HepG2 (cell line): Measurements from ENCODE around the gene ADCY6. TPM values are rescaled to one million over a fixed set of nuclear protein-coding genes. Genes with fewer than 3 reads are reported as not detected.
"Not testable (repeated sequence)": the region's sequence is repeated elsewhere in the genome, so short reads cannot be mapped to it uniquely, and the experiment has no call there.

Experiments
- ATAC-seq: fragments of 200-7000 bp; cut with Tn5 transposase; 3 replicates; pipeline ENCODE4 v1.9.1; 2020; ENCODE audit warnings: mild to moderate bottlenecking, moderate library complexity
- BruUV-seq: library from RNA; stranded (reverse); fragments of 400-500 nt; replicated peaks from 2 replicates; lab custom pipeline; 2021; lab: Mats Ljungman, UMichigan
- CTCF ChIA-PET: fragments of 300-600 bp; formaldehyde crosslinking; extraction: SDS; loops from one replicate; lab custom pipeline; 2021; ENCODE audit warnings: low total read pairs, inconsistent platforms, low intra/inter-chr PET ratio; lab: Yijun Ruan, JAX
- POLR2A ChIA-PET: fragments of 350-600 bp; sonication (Branson Sonifier 250); formaldehyde crosslinking; loops from one replicate; lab custom pipeline; 2020; ENCODE audit warnings: antibody characterized with exemption, inconsistent platforms; lab: Yijun Ruan, JAX
- DNase-seq: peaks from one replicate; pipeline ENCODE4 v3.0.0-alpha.2; 2015; ENCODE audit warnings: low spot score
- FAIRE-seq: peaks from 3 replicates; lab custom pipeline; 2011; peaks lifted over from hg19 to GRCh38; lab: Jason Lieb, UNC
- H2AFZ ChIP-seq: one replicate; pipeline ENCODE4 v1.6.1; 2011; ENCODE audit warnings: low read length, inconsistent platforms
- H3K27ac ChIP-seq: fragments of 300-600 bp; 3 replicates; pipeline ENCODE4 v1.8.0; 2011; ENCODE audit warnings: mixed run types, mild to moderate bottlenecking, mixed read lengths, low read length, inconsistent platforms; ENCODE audit not compliant: insufficient read depth; ENCODE audit errors: extremely low read length
- H3K27me3 ChIP-seq, 2 experiments: fragments of 200-600 bp in 1 of 2; 2 replicates in 1 of 2; 3 replicates in 1 of 2; pipeline versions ENCODE4 v1.6.0 to v1.8.0; 2011; ENCODE audit warnings: low read length in 2 of 2, mild to moderate bottlenecking in 2 of 2, moderate library complexity in 2 of 2, inconsistent platforms in 1 of 2; ENCODE audit not compliant: insufficient read depth in 2 of 2, control insufficient read depth in 1 of 2
- H3K36me3 ChIP-seq, 2 experiments: fragments of 200-600 bp in 1 of 2; replicated peaks in 1 of 2; 2 replicates in 1 of 2; 3 replicates in 1 of 2; pipeline versions ENCODE4 v1.5.1 to v1.8.0; 2011; ENCODE audit warnings: low read length in 2 of 2, inconsistent platforms in 1 of 2; ENCODE audit not compliant: insufficient read depth in 2 of 2, control insufficient read depth in 1 of 2
- H3K4me1 ChIP-seq: 2 replicates; pipeline ENCODE4 v1.5.1; 2012; ENCODE audit warnings: low read length, inconsistent platforms; ENCODE audit not compliant: insufficient read depth
- H3K4me2 ChIP-seq: 2 replicates; pipeline ENCODE4 v1.6.0; 2011; ENCODE audit warnings: low read depth, low read length, inconsistent platforms
- H3K4me3 ChIP-seq, 3 experiments: fragments of 200-600 bp in 1 of 3; sonication (generic), shearing (Covaris generic) in 1 of 3; replicated peaks in 1 of 3; 2 replicates each; pipeline ENCODE4 v1.5.1; 2011 to 2016; ENCODE audit warnings: low read length in 3 of 3, inconsistent platforms in 2 of 3, low read depth in 2 of 3, mild to moderate bottlenecking in 2 of 3, control low read depth in 1 of 3, mixed read lengths in 1 of 3; ENCODE audit not compliant: insufficient read depth in 1 of 3
- H3K79me2 ChIP-seq: one replicate; pipeline ENCODE4 v1.6.1; 2011; ENCODE audit warnings: low read length, inconsistent platforms; ENCODE audit not compliant: insufficient read depth
- H3K9ac ChIP-seq: 2 replicates; pipeline ENCODE4 v1.6.0; 2011; ENCODE audit warnings: mild to moderate bottlenecking, low read depth, low read length, inconsistent platforms; ENCODE audit not compliant: insufficient read depth
- H3K9me3 ChIP-seq: 2 replicates; pipeline ENCODE4 v1.5.1; 2012; ENCODE audit warnings: mild to moderate bottlenecking, low read length
- H4K20me1 ChIP-seq: 2 replicates; pipeline ENCODE4 v1.6.0; 2011; ENCODE audit warnings: inconsistent platforms, mild to moderate bottlenecking, low read length, moderate library complexity; ENCODE audit not compliant: insufficient read depth
- ARID4A ChIP-seq: sonication (generic); formaldehyde crosslinking; IDR thresholded peaks from 2 replicates; pipeline ENCODE4 v1.5.0; 2020; ENCODE audit warnings: mild to moderate bottlenecking, missing genetic modification reagents, borderline replicate concordance
- FOXJ3 ChIP-seq: sonication (generic); formaldehyde crosslinking; IDR thresholded peaks from 2 replicates; pipeline ENCODE4 v1.4.0; 2020; ENCODE audit warnings: missing genetic modification reagents, mild to moderate bottlenecking, borderline replicate concordance
- HMG20B ChIP-seq: conservative IDR thresholded peaks from 2 replicates; pipeline ENCODE4 v1.6.1; 2016; ENCODE audit warnings: missing genetic modification reagents, missing compliant biosample characterization
- HNRNPLL ChIP-seq: fragments of 200-400 bp; formaldehyde crosslinking; IDR thresholded peaks from 2 replicates; pipeline ENCODE4 v1.6.1; 2017; ENCODE audit warnings: mild to moderate bottlenecking, low read depth, low read length; ENCODE audit not compliant: poor library complexity, severe bottlenecking
- IRX3 ChIP-seq: sonication (generic); formaldehyde crosslinking; IDR thresholded peaks from 2 replicates; pipeline ENCODE4 v1.8.1; 2023; ENCODE audit warnings: mild to moderate bottlenecking, low read depth, missing genetic modification reagents, borderline replicate concordance
- ISX ChIP-seq: sonication (generic); formaldehyde crosslinking; conservative IDR thresholded peaks from 2 replicates; pipeline ENCODE4 v1.5.0; 2020; ENCODE audit warnings: missing genetic modification reagents
- KLF16 ChIP-seq, 2 experiments: sonication (generic) in 1 of 2; formaldehyde crosslinking in 1 of 2; IDR thresholded peaks; 2 replicates each; pipeline versions ENCODE4 v1.6.1 to v1.8.0; 2016 to 2023; ENCODE audit warnings: missing genetic modification reagents in 2 of 2, missing compliant biosample characterization in 1 of 2
- RFX1 ChIP-seq: fragments of 450-650 bp; IDR thresholded peaks from 2 replicates; pipeline ENCODE4 v1.6.1; 2017
- RORA ChIP-seq: sonication (generic); formaldehyde crosslinking; IDR thresholded peaks from 2 replicates; pipeline ENCODE4 v1.5.0; 2020; ENCODE audit warnings: mild to moderate bottlenecking, missing genetic modification reagents, moderate library complexity
- ZNF354B ChIP-seq: sonication (generic); formaldehyde crosslinking; IDR thresholded peaks from 2 replicates; pipeline ENCODE4 v1.8.0; 2022; ENCODE audit warnings: mild to moderate bottlenecking, missing genetic modification reagents
- ZNF644 ChIP-seq: IDR thresholded peaks from 2 replicates; pipeline ENCODE4 v1.6.1; 2016; ENCODE audit warnings: low read depth
- ZNF761 ChIP-seq: sonication (generic); formaldehyde crosslinking; conservative IDR thresholded peaks from 2 replicates; pipeline ENCODE4 v1.4.0; 2020; ENCODE audit warnings: mild to moderate bottlenecking, missing genetic modification reagents
- ZNF781 ChIP-seq: sonication (generic); formaldehyde crosslinking; IDR thresholded peaks from 2 replicates; pipeline ENCODE4 v1.5.1; 2020; ENCODE audit warnings: borderline replicate concordance, mild to moderate bottlenecking, missing genetic modification reagents; ENCODE audit errors: not compliant biosample characterization
- WGBS: methylation state at CpG from one replicate; pipeline ENCODE4 v1.1.6; 2017; ENCODE audit warnings: low lambda C conversion rate; 5-methylcytosine and 5-hydroxymethylcytosine counted together
- in situ Hi-C: cut with HindIII; loops from 2 replicates; pipeline ENCODE4 v1.10.0; 2017; ENCODE audit warnings: low pct_unique_long_range_greater_than_20kb; ENCODE audit not compliant: extremely low pct_ligation_motif_present
- intact Hi-C: fragments of 100-400 bp; cut with micrococcal nuclease; formaldehyde crosslinking; loops from one replicate; pipeline ENCODE4 v1.10.0; 2022; ENCODE audit not compliant: unreplicated experiment
- polyA plus RNA-seq, 8 experiments: library from polyadenylated mRNA; depleted of rRNA in 3 of 8; stranded (reverse) in 7 of 8; unstranded in 1 of 8; fragments of >200 nt; fragmentation: Illumina TruSeq in 4 of 8; extraction: Trizol in 4 of 8; gene quantifications; 2 replicates each; pipeline versions ENCODE4 v1.2.1 to v1.2.3, GENCODE V29; 2011 to 2016; ENCODE audit warnings: low read depth in 4 of 8, missing spikeins in 1 of 8, mixed read lengths in 1 of 8; ENCODE audit not compliant: insufficient read depth in 1 of 8
- total RNA-seq, 5 experiments: library from RNA; depleted of rRNA; stranded (reverse); fragments of >200 nt; fragmentation: Illumina TruSeq; extraction: Trizol; gene quantifications; 2 replicates each; pipeline ENCODE4 v1.2.3, GENCODE V29; 2016; ENCODE audit warnings: low read depth in 1 of 5

ADCY6 gene
- total and polyA plus RNA-seq, 2 of the 13 experiments (the other 11 are each of a cell fraction or from before 2014, with no cell fraction given) = 10.6 to 11.8 TPM

GRCh38 chr12:48728807-48729206 is 60.1 kb downstream of the ADCY6 start:
- POLR2A ChIA-PET = no interaction called here
- 88% methylated on average over 5 of the region's 5 CpGs for WGBS
- TF ChIP-seq HMG20B (CRISPR knock-in tag) (no peak), FOXJ3 (CRISPR knock-in tag) (no peak), RFX1 (no peak), RORA (CRISPR knock-in tag) (no peak), ZNF781 (CRISPR knock-in tag) (no peak), KLF16 (CRISPR knock-in tag; IDR thresholded peaks at IDR 0.05) (no peak), ZNF644 (CRISPR knock-in tag) (no peak), HNRNPLL (no peak), ZNF354B (no peak), IRX3 (CRISPR knock-in tag) (no peak), ISX (no peak), ZNF761 (CRISPR knock-in tag) (no peak), ARID4A (no peak)
- H3K79me2 ChIP-seq = no peaks in the 10 kb centered on the region
- no peak overlapping the region for H2AFZ ChIP-seq
- H3K4me2 ChIP-seq = no peak overlapping the region
- no peak overlapping the region for H3K9ac ChIP-seq
- no peak for ATAC-seq
- no peak overlapping the region for H3K27ac ChIP-seq
- H3K36me3 ChIP-seq = no peaks in the 10 kb centered on the region
- BruUV-seq = no TSS peak
- intact Hi-C loops (no loop called here), in situ Hi-C loops (no loop called here)
- no peaks in the 10 kb centered on the region for H3K27me3 ChIP-seq
- DNase-seq = no peak
- H3K4me1 ChIP-seq = peaks cover 5% of the 10 kb centered on the region
- no peak for FAIRE-seq
- no peaks in the 10 kb centered on the region for H4K20me1 ChIP-seq
- H3K9me3 ChIP-seq = no peaks in the 10 kb centered on the region
- CTCF ChIA-PET = no interaction called here
- H3K4me3 ChIP-seq = no peak overlapping the region

GRCh38 chr12:48720737-48721136 is 68.2 kb downstream of the ADCY6 start:
- H3K4me3 ChIP-seq, H3K4me1 ChIP-seq, intact Hi-C loops, H3K36me3 ChIP-seq, DNase-seq, BruUV-seq, ATAC-seq, CTCF ChIA-PET, H3K4me2 ChIP-seq, H3K9ac ChIP-seq, in situ Hi-C loops, H2AFZ ChIP-seq, POLR2A ChIA-PET, H3K27me3 ChIP-seq, H4K20me1 ChIP-seq, H3K79me2 ChIP-seq, FAIRE-seq, H3K27ac ChIP-seq: not testable (repeated sequence)
- H3K9me3 ChIP-seq = peaks cover 18% of the 10 kb centered on the region
- WGBS = 35% methylated on average over 1 of the region's 1 CpG
